Erythroblast (primary cell): Measurements from ENCODE around the gene SIX4.

ENCODE experiments used
- DNase-seq, 2 experiments: peaks; one replicate each; lab custom pipeline; 2025; lab: John Stamatoyannopoulos, UW
- GATA1 ChIP-seq: IDR thresholded peaks from 2 replicates; pipeline ENCODE4 v1.6.1; 2011; ENCODE audit warnings: low read depth, mild to moderate bottlenecking, control low read depth, low read length, moderate library complexity
- POLR2A ChIP-seq: IDR thresholded peaks from 2 replicates; pipeline ENCODE4 v1.6.1; 2011; ENCODE audit warnings: mild to moderate bottlenecking, low read length

SIX4 gene

GRCh38 chr14:60705100-60705499 is 19.1 kb downstream of the SIX4 start:
- no peak for DNase-seq
- no peak for TF ChIP-seq POLR2A
- TF ChIP-seq GATA1: no peak

- DNase-seq: no peak
- no peak for TF ChIP-seq POLR2A
- TF ChIP-seq GATA1: no peak
Measured at GRCh38 chr14:60700598-60700997, 23.6 kb downstream of the SIX4 start.

GRCh38 chr14:60695327-60695726 is 28.8 kb downstream of the SIX4 start:
- TF ChIP-seq POLR2A (no peak), GATA1 (no peak)
- no peak for DNase-seq

GRCh38 chr14:60691383-60692113 is 32.6 kb downstream of the SIX4 start:
- TF ChIP-seq GATA1 (no peak), POLR2A (no peak)
- no peak for DNase-seq

- TF ChIP-seq GATA1 (no peak), POLR2A (no peak)
- no peak for DNase-seq
Measured at GRCh38 chr14:60686865-60687264, 37.3 kb downstream of the SIX4 start.

GRCh38 chr14:60684203-60684602 is 39.9 kb downstream of the SIX4 start:
- TF ChIP-seq GATA1 (no peak), POLR2A (no peak)

GRCh38 chr14:60681271-60681670 is 42.9 kb downstream of the SIX4 start:
- no peak for DNase-seq
- TF ChIP-seq POLR2A (no peak), GATA1 (no peak)

More at GRCh38 chr14:60684203-60684602, 39.9 kb downstream of the SIX4 start:
- no peak for DNase-seq

- no peak for DNase-seq
- TF ChIP-seq GATA1 (no peak), POLR2A (no peak)
Measured at GRCh38 chr14:60680511-60680910, 43.6 kb downstream of the SIX4 start.

- TF ChIP-seq POLR2A (no peak), GATA1 (no peak)
- no peak for DNase-seq
Measured at GRCh38 chr14:60679566-60680258, 44.4 kb downstream of the SIX4 start.

- DNase-seq: no peak
- TF ChIP-seq POLR2A: no peak
- TF ChIP-seq GATA1: no peak
Measured at GRCh38 chr14:60677701-60678100, 46.5 kb downstream of the SIX4 start.

GRCh38 chr14:60670989-60671388 is 53.2 kb downstream of the SIX4 start:
- TF ChIP-seq POLR2A (no peak), GATA1 (no peak)
- no peak for DNase-seq

- TF ChIP-seq GATA1 (no peak), POLR2A (no peak)
- no peak for DNase-seq
Measured at GRCh38 chr14:60668431-60669112, 55.6 kb downstream of the SIX4 start.

GRCh38 chr14:60665177-60665550 is 59.0 kb downstream of the SIX4 start:
- no peak for TF ChIP-seq POLR2A
- TF ChIP-seq GATA1: no peak
- DNase-seq: no peak

- DNase-seq: no peak
- no peak for TF ChIP-seq POLR2A
- TF ChIP-seq GATA1: no peak
Measured at GRCh38 chr14:60662982-60663381, 61.2 kb downstream of the SIX4 start.

GRCh38 chr14:60661721-60662120 is 62.4 kb downstream of the SIX4 start:
- no peak for TF ChIP-seq POLR2A
- TF ChIP-seq GATA1: no peak
- no peak for DNase-seq
